ENCODE data around the gene FGF9. TPM values are rescaled to one million over a fixed set of nuclear protein-coding genes. Genes with fewer than 3 reads are reported as not detected.

Gene FGF9
- total and polyA plus RNA-seq, 4 donors, result 0.05 to 1.7 (median 1.3) TPM

GRCh38 chr13:21677075-21677623, 6.3 kb downstream of the FGF9 start:
- Histone ChIP-seq H3K27me3 (ENCODE audit: control insufficient read depth in 3 of 3, insufficient read depth in 3 of 3, low read length in 2 of 3) (peaks cover 0 to 18% (median 17%) of the 10 kb centered on the region in 3 donors), H3K4me3 (no peak overlapping the region), H3K9me3 (ENCODE audit: control insufficient read depth in 4 of 4, insufficient read depth in 3 of 4, low read length in 3 of 4) (peaks cover 0 to 2% (median 0%) of the 10 kb centered on the region in 4 donors), H3K36me3 (ENCODE audit: control insufficient read depth in 4 of 4, insufficient read depth in 4 of 4, low read length in 4 of 4) (no peaks in the 10 kb centered on the region), H3K4me1 (ENCODE audit: control insufficient read depth in 5 of 5, insufficient read depth in 5 of 5, low read length in 5 of 5) (peaks cover 0 to 20% (median 4%) of the 10 kb centered on the region in 5 donors), H3K9ac (ENCODE audit: insufficient read depth in 1 of 2, low read length in 2 of 2) (no peak overlapping the region), H3K27ac (ENCODE audit: low read depth in 1 of 2, low read length in 1 of 2) (no peak overlapping the region)
- no peak for TF ChIP-seq CTCF (IDR thresholded peaks at IDR 0.05; ENCODE audit: control extremely low read depth, extremely low read depth)
- ATAC-seq (ENCODE audit: insufficient read depth, low FRiP score) (no peak), DNase-seq (no peak)
- whole genome bisulfite sequencing, 2 donors, result 64 to 69% methylated on average over 3 of the region's 3 CpGs

GRCh38 chr13:21683034-21683733, 12.3 kb downstream of the FGF9 start:
- DNase-seq, result no peak
- TF ChIP-seq CTCF (IDR thresholded peaks at IDR 0.05; ENCODE audit: control extremely low read depth, extremely low read depth), result no peak
- Histone ChIP-seq H3K9ac (ENCODE audit: insufficient read depth in 1 of 2, low read length in 2 of 2) (no peak overlapping the region), H3K9me3 (ENCODE audit: control insufficient read depth in 4 of 4, insufficient read depth in 3 of 4, low read length in 3 of 4) (peaks cover 0 to 2% (median 0%) of the 10 kb centered on the region in 4 donors), H3K4me1 (ENCODE audit: control insufficient read depth in 5 of 5, insufficient read depth in 5 of 5, low read length in 5 of 5) (peaks cover 0 to 6% (median 0%) of the 10 kb centered on the region in 5 donors), H3K27ac (ENCODE audit: low read depth in 1 of 2, low read length in 1 of 2) (no peak overlapping the region), H3K36me3 (ENCODE audit: control insufficient read depth in 4 of 4, insufficient read depth in 4 of 4, low read length in 4 of 4) (no peaks in the 10 kb centered on the region), H3K27me3 (ENCODE audit: control insufficient read depth in 3 of 3, insufficient read depth in 3 of 3, low read length in 2 of 3) (no peaks in the 10 kb centered on the region), H3K4me3 (no peak overlapping the region)
- ATAC-seq (ENCODE audit: insufficient read depth, low FRiP score), result peak; percentile 34
- 89 to 95% methylated on average over 6 of the region's 6 CpGs for WGBS, 2 donors

- TF ChIP-seq CTCF (IDR thresholded peaks at IDR 0.05; ENCODE audit: control extremely low read depth, extremely low read depth), result no peak
- ATAC-seq (ENCODE audit: insufficient read depth, low FRiP score), result no peak
- Histone ChIP-seq H3K4me3 (no peak overlapping the region), H3K27me3 (ENCODE audit: control insufficient read depth in 3 of 3, insufficient read depth in 3 of 3, low read length in 2 of 3) (no peaks in the 10 kb centered on the region), H3K27ac (ENCODE audit: low read depth in 1 of 2, low read length in 1 of 2) (no peak overlapping the region), H3K9me3 (ENCODE audit: control insufficient read depth in 4 of 4, insufficient read depth in 3 of 4, low read length in 3 of 4) (peaks cover 0 to 2% (median 0%) of the 10 kb centered on the region in 4 donors), H3K36me3 (ENCODE audit: control insufficient read depth in 4 of 4, insufficient read depth in 4 of 4, low read length in 4 of 4) (no peaks in the 10 kb centered on the region), H3K9ac (ENCODE audit: insufficient read depth in 1 of 2, low read length in 2 of 2) (no peak overlapping the region), H3K4me1 (ENCODE audit: control insufficient read depth in 5 of 5, insufficient read depth in 5 of 5, low read length in 5 of 5) (peaks cover 0 to 9% (median 0%) of the 10 kb centered on the region in 5 donors)
- WGBS, 2 donors, result 62 to 72% methylated on average over 2 of the region's 2 CpGs
- peak in 2 of 3 donors; percentile 19 to 39 for DNase-seq
Observed at GRCh38 chr13:21684576-21684975, 13.7 kb downstream of the FGF9 start.
